K562 (cell line): ENCODE measurements around the gene CYS1. TPM values are rescaled to one million over a fixed set of nuclear protein-coding genes. Genes with fewer than 3 reads are reported as not detected.

Source experiments
- CREBBP ChIP-seq: IDR thresholded peaks from one replicate; pipeline ENCODE4 v1.6.1; 2012; ENCODE audit warnings: low read depth, mild to moderate bottlenecking, control low read depth, inconsistent platforms, low read length
- MEF2A ChIP-seq: IDR thresholded peaks from 2 replicates; pipeline ENCODE4 v1.6.1; 2011; ENCODE audit warnings: low read depth, mild to moderate bottlenecking, low read length, moderate library complexity; ENCODE audit not compliant: control insufficient read depth
- MYBL2 ChIP-seq, 2 experiments: fragments of 450-650 bp in 1 of 2; sonication (generic) in 1 of 2; formaldehyde crosslinking in 1 of 2; IDR thresholded peaks; 2 replicates each; pipeline versions ENCODE4 v1.6.1 to v1.8.1; 2017 to 2022; ENCODE audit warnings: borderline replicate concordance in 1 of 2, inconsistent platforms in 1 of 2, low read depth in 1 of 2, mild to moderate bottlenecking in 1 of 2, missing genetic modification reagents in 1 of 2, moderate library complexity in 1 of 2
- PHF21A ChIP-seq: fragments of 450-650 bp; IDR thresholded peaks from 2 replicates; pipeline ENCODE4 v1.6.1; 2017; ENCODE audit warnings: low read depth, borderline replicate concordance
- SIN3A ChIP-seq, 2 experiments: fragments of 150-350 bp in 1 of 2; IDR thresholded peaks; 2 replicates each; pipeline ENCODE4 v1.6.1; 2011 to 2016; ENCODE audit warnings: borderline replicate concordance in 2 of 2, low read depth in 2 of 2, low read length in 2 of 2, mild to moderate bottlenecking in 2 of 2, moderate library complexity in 2 of 2; ENCODE audit not compliant: control insufficient read depth in 1 of 2
- SMAD3 ChIP-seq: fragments of 450-650 bp; formaldehyde crosslinking; conservative IDR thresholded peaks from 2 replicates; pipeline ENCODE4 v1.4.0; 2020; ENCODE audit warnings: mild to moderate bottlenecking
- SRSF7 ChIP-seq: fragments of 200-400 bp; formaldehyde crosslinking; optimal IDR thresholded peaks from 2 replicates; pipeline ENCODE3; 2017; ENCODE audit warnings: mild to moderate bottlenecking, low read depth, low read length
- ZKSCAN1 ChIP-seq: fragments of 150-350 bp; IDR thresholded peaks from 2 replicates; pipeline ENCODE4 v1.6.1; 2016; ENCODE audit warnings: low read depth, low read length
- ZNF324 ChIP-seq: fragments of 250-450 bp; sonication (Bioruptor Pico); IDR thresholded peaks from 2 replicates; pipeline ENCODE4 v1.4.0; 2020; ENCODE audit warnings: mild to moderate bottlenecking
- ZNF408 ChIP-seq: fragments of 250-450 bp; sonication (Bioruptor Pico); IDR thresholded peaks from 2 replicates; pipeline ENCODE4 v1.4.0; 2020; ENCODE audit warnings: low read depth, mild to moderate bottlenecking, moderate library complexity
- ZNF436 ChIP-seq: fragments of 250-450, 450-650 bp; sonication (Bioruptor Pico); formaldehyde crosslinking; IDR thresholded peaks from 2 replicates; pipeline ENCODE4 v1.7.0; 2020; ENCODE audit warnings: mild to moderate bottlenecking
- ZNF785 ChIP-seq: fragments of 250-450 bp; sonication (Bioruptor Pico); IDR thresholded peaks from 2 replicates; pipeline ENCODE4 v1.4.0; 2020; ENCODE audit warnings: mild to moderate bottlenecking
- ZNF79 ChIP-seq: fragments of 250-450 bp; sonication (Bioruptor Pico); IDR thresholded peaks from 2 replicates; pipeline ENCODE4 v1.4.0; 2020; ENCODE audit warnings: low read depth, mild to moderate bottlenecking, moderate library complexity
- polyA plus RNA-seq, 8 experiments: library from polyadenylated mRNA; depleted of rRNA in 4 of 8; stranded (reverse) in 5 of 8; unstranded in 3 of 8; fragments of >200 nt; fragmentation: Nextera tagmentation in 2 of 8; fragmentation: Illumina TruSeq in 1 of 8; extraction: Ambion mirVana in 2 of 8; extraction: Trizol in 1 of 8; gene quantifications; 2 replicates each; pipeline versions ENCODE4 v1.2.1 to v1.2.3, GENCODE V29; 2011 to 2014; ENCODE audit warnings: inconsistent platforms in 1 of 8, missing spikeins in 1 of 8
- total RNA-seq, 7 experiments: library from RNA; depleted of rRNA in 6 of 7; stranded (reverse); fragments of >200 nt in 6 of 7; fragmentation: Illumina TruSeq in 2 of 7; extraction: Trizol in 2 of 7; gene quantifications; 2 replicates each; pipeline versions ENCODE4 v1.2.1 to v1.2.3, GENCODE V29; 2011 to 2021; ENCODE audit warnings: low replicate concordance in 1 of 7
- TF ChIP-seq, protein P1 (sequence below): fragments of 250-450 bp; sonication (Bioruptor Pico); IDR thresholded peaks from 2 replicates; pipeline ENCODE4 v1.4.0; 2020
- TF ChIP-seq, protein P2 (sequence below): fragments of 450-650 bp; formaldehyde crosslinking; IDR thresholded peaks from 2 replicates; pipeline ENCODE4 v1.4.0; 2020; ENCODE audit warnings: mild to moderate bottlenecking, moderate library complexity
- TF ChIP-seq, protein P3 (sequence below), 2 experiments: fragments of 150-350 bp in 1 of 2; IDR thresholded peaks; 2 replicates each; pipeline ENCODE4 v1.6.1; 2012 to 2016; ENCODE audit warnings: low read depth in 2 of 2, low read length in 2 of 2, mild to moderate bottlenecking in 1 of 2, moderate library complexity in 1 of 2
- TF ChIP-seq, protein P4 (sequence below): fragments of 250-450 bp; sonication (Bioruptor Pico); IDR thresholded peaks from 2 replicates; pipeline ENCODE4 v1.4.0; 2020; ENCODE audit warnings: mild to moderate bottlenecking, moderate library complexity

The CYS1 gene
- total and polyA plus RNA-seq, 9 of the 15 experiments (the other 6 are each of a cell fraction or from before 2014, with no cell fraction given) = 0.11 to 0.13 TPM; not detected in 7

DNA sequence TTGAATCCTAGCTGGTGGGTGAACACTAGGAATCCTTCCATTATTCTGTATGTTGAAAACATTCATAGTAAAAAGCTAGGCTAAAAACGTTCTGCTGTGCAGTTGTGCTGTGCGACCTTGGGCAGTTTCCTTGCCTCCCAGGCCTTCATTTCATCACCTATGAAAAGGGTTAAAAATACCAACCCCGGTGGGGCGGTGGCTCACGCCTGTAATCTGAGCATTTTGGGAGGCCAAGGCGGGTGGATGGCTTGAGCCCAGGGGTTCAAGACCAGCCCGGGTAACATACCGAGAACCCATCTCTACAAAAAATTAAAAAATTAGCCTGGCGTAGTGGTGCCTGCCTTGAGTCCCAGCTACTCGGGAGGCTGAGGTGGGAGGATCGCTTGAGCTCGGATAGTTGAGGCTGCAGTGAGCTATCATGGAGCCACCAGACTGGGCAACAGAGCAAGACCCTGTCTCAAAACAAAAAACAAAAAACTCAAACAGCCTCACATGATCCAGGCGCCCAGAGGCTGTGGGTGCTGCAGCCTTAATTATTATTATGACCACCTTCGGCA is 39.5 kb upstream of the CYS1 start (continued):
- TF ChIP-seq MEF2A = no peak
- no peak for TF ChIP-seq SRSF7
- TF ChIP-seq ZNF436 = 0 out of 2 replicates have a peak, but pooled peaks have one; percentile 36
- TF ChIP-seq, protein P1, sequence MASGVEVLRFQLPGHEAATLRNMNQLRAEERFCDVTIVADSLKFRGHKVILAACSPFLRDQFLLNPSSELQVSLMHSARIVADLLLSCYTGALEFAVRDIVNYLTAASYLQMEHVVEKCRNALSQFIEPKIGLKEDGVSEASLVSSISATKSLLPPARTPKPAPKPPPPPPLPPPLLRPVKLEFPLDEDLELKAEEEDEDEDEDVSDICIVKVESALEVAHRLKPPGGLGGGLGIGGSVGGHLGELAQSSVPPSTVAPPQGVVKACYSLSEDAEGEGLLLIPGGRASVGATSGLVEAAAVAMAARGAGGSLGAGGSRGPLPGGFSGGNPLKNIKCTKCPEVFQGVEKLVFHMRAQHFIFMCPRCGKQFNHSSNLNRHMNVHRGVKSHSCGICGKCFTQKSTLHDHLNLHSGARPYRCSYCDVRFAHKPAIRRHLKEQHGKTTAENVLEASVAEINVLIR (CRISPR knock-in tag) = no peak
- TF ChIP-seq SIN3A (IDR thresholded peaks at IDR 0.05; ENCODE audit: borderline replicate concordance in 2 of 2, control insufficient read depth in 1 of 2, low read depth in 2 of 2, low read length in 2 of 2) = no peak
- no peak for TF ChIP-seq ZNF785 (CRISPR knock-in tag)
- TF ChIP-seq, protein P2, sequence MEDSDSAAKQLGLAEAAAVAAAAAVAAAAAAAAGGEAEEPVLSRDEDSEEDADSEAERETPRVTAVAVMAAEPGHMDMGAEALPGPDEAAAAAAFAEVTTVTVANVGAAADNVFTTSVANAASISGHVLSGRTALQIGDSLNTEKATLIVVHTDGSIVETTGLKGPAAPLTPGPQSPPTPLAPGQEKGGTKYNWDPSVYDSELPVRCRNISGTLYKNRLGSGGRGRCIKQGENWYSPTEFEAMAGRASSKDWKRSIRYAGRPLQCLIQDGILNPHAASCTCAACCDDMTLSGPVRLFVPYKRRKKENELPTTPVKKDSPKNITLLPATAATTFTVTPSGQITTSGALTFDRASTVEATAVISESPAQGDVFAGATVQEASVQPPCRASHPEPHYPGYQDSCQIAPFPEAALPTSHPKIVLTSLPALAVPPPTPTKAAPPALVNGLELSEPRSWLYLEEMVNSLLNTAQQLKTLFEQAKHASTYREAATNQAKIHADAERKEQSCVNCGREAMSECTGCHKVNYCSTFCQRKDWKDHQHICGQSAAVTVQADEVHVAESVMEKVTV = no peak
- no peak for TF ChIP-seq CREBBP
- TF ChIP-seq ZKSCAN1 = no peak
- no peak for TF ChIP-seq PHF21A
- TF ChIP-seq ZNF324 (CRISPR knock-in tag) = peak; percentile 82; the same call in 1 of the 2 replicates
- TF ChIP-seq, protein P3, sequence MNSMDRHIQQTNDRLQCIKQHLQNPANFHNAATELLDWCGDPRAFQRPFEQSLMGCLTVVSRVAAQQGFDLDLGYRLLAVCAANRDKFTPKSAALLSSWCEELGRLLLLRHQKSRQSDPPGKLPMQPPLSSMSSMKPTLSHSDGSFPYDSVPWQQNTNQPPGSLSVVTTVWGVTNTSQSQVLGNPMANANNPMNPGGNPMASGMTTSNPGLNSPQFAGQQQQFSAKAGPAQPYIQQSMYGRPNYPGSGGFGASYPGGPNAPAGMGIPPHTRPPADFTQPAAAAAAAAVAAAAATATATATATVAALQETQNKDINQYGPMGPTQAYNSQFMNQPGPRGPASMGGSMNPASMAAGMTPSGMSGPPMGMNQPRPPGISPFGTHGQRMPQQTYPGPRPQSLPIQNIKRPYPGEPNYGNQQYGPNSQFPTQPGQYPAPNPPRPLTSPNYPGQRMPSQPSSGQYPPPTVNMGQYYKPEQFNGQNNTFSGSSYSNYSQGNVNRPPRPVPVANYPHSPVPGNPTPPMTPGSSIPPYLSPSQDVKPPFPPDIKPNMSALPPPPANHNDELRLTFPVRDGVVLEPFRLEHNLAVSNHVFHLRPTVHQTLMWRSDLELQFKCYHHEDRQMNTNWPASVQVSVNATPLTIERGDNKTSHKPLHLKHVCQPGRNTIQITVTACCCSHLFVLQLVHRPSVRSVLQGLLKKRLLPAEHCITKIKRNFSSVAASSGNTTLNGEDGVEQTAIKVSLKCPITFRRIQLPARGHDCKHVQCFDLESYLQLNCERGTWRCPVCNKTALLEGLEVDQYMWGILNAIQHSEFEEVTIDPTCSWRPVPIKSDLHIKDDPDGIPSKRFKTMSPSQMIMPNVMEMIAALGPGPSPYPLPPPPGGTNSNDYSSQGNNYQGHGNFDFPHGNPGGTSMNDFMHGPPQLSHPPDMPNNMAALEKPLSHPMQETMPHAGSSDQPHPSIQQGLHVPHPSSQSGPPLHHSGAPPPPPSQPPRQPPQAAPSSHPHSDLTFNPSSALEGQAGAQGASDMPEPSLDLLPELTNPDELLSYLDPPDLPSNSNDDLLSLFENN (IDR thresholded peaks at IDR 0.05; ENCODE audit: low read depth in 2 of 2, low read length in 2 of 2) = no peak
- TF ChIP-seq, protein P4, sequence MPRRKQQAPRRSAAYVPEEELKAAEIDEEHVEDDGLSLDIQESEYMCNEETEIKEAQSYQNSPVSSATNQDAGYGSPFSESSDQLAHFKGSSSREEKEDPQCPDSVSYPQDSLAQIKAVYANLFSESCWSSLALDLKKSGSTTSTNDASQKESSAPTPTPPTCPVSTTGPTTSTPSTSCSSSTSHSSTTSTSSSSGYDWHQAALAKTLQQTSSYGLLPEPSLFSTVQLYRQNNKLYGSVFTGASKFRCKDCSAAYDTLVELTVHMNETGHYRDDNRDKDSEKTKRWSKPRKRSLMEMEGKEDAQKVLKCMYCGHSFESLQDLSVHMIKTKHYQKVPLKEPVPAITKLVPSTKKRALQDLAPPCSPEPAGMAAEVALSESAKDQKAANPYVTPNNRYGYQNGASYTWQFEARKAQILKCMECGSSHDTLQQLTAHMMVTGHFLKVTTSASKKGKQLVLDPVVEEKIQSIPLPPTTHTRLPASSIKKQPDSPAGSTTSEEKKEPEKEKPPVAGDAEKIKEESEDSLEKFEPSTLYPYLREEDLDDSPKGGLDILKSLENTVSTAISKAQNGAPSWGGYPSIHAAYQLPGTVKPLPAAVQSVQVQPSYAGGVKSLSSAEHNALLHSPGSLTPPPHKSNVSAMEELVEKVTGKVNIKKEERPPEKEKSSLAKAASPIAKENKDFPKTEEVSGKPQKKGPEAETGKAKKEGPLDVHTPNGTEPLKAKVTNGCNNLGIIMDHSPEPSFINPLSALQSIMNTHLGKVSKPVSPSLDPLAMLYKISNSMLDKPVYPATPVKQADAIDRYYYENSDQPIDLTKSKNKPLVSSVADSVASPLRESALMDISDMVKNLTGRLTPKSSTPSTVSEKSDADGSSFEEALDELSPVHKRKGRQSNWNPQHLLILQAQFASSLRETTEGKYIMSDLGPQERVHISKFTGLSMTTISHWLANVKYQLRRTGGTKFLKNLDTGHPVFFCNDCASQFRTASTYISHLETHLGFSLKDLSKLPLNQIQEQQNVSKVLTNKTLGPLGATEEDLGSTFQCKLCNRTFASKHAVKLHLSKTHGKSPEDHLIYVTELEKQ (CRISPR knock-in tag) = no peak
- no peak for TF ChIP-seq MYBL2 (IDR thresholded peaks at IDR 0.05; ENCODE audit: low read depth)
- TF ChIP-seq MYBL2 (CRISPR knock-in tag; IDR thresholded peaks at IDR 0.05; ENCODE audit: borderline replicate concordance) = no peak
- no peak for TF ChIP-seq ZNF408 (CRISPR knock-in tag)
- TF ChIP-seq SMAD3 (CRISPR knock-in tag) = no peak
- no peak for TF ChIP-seq ZNF79 (CRISPR knock-in tag)
